ENCODE data around the gene CLN6. TPM values are rescaled to one million over a fixed set of nuclear protein-coding genes. Genes with fewer than 3 reads are reported as not detected.
"Not testable (repeated sequence)": the region's sequence is repeated elsewhere in the genome, so short reads cannot be mapped to it uniquely, and the experiment has no call there.

Gene CLN6
- total RNA-seq, 1 donor from 2014 or later, result 12.2 TPM

DNA sequence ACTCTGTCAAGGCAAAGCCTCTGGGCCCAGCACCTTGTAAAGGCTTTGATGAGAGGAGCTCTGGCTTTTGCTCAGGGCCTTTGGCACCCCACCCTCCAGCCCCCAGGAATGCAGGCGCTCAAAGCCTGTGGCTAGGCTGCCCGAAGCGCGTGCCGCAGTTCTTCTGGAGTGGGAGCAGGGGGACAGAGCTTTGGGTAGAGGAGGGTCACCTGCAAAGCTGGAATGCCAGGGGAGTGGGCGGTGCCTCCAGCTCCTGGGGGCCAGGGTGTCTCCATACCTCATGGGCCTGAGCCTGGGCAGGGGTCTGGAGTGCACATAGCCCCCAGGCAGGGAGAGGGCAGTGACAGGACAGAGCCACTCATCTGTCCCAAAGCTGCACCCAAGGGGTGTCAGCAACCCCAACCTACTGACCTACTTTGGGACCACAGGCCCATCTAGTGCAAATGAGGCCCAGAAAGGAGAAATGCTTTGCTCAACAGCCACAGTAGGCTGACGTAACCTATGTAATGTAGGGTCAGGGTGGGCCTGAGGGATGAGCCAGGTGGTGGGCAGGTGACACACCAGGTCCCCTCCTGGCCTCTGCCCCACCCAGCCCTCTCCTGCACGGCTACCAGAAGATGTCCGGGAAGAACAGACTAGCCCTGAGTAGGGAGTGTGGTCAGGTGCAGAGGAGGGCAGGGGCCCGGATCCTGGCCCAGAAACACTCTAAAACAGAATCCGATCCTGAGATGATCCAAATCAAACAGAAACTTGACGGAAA, 22.2 kb downstream of the CLN6 start:
- ATAC-seq (no peak), DNase-seq (ENCODE audit: low spot score) (peak; percentile 43)

DNA sequence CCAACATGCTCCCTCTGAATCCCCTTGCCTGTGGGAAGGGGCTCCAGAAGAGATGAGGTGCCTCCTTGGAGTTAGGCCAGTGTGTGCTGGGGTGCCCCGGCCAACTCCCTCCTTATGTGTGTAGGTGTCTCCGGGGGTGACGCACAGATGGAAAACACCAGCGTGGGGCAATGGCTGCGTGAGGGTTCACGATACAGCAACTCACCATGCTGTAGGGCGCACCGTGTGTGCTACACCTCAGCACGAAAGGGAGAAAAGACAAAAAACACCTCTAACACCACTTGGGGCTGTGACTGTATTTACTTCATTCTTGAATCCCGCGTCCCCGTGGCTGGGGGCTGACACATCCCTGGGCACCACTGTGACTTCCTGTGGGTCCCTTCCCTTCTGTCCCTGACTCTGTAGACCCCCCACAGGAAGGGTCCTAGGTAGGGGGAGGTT, 22.8 kb downstream of the CLN6 start:
- ATAC-seq (no peak), DNase-seq (ENCODE audit: low spot score) (peak; percentile 44)

DNA sequence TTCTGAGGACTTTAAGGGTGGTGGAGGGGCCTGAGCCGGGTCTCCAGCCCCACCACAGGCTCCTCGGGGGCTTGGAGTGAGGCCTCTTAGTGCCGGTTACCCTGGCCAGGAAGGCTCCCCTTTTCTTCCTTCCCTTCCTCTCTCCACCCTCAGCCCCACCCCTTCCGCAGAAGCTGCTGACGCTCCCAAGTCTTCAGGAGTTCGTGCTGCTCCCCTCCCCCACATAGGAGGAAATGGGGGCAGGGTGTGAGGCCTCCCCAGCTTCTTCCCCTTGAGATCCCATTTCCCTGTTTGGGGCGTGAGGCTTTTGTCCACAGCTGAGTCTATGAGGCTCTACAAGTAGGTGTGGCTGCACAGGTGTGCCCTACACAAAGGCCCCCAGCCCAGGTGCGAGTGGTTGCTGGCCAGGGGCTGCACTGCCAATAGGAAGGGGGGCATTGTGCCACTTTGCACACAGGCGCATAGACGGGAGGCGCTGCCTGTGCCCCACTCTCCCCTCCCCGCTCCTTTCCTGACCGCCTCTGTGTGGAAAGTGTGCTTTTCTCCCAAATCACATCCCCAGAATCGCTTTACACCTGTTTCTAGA, 23.5 kb downstream of the CLN6 start:
- ATAC-seq, result peak; percentile 36
- peak; percentile 59 for DNase-seq (ENCODE audit: low spot score)

DNA sequence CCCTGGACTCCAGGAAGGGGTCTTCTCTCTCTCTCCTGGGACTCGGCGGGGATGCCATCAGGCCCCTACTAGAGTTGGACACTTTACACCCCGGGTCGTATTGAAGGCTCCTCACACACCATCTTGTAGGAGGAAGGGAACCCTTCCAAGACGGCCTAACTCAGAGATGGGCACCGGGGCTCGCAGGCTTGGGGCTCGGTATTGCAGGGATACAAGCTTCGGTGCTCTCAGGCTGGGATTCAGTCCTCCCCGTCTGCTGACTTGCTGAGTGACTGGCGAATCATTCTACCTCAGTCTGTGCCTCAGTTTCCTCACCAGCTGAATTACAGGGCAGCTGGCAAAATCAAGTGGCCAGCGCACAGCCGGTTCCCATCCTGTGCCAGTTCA, 24.0 kb downstream of the CLN6 start:
- ATAC-seq, result no peak
- no peak for DNase-seq (ENCODE audit: low spot score)

DNA sequence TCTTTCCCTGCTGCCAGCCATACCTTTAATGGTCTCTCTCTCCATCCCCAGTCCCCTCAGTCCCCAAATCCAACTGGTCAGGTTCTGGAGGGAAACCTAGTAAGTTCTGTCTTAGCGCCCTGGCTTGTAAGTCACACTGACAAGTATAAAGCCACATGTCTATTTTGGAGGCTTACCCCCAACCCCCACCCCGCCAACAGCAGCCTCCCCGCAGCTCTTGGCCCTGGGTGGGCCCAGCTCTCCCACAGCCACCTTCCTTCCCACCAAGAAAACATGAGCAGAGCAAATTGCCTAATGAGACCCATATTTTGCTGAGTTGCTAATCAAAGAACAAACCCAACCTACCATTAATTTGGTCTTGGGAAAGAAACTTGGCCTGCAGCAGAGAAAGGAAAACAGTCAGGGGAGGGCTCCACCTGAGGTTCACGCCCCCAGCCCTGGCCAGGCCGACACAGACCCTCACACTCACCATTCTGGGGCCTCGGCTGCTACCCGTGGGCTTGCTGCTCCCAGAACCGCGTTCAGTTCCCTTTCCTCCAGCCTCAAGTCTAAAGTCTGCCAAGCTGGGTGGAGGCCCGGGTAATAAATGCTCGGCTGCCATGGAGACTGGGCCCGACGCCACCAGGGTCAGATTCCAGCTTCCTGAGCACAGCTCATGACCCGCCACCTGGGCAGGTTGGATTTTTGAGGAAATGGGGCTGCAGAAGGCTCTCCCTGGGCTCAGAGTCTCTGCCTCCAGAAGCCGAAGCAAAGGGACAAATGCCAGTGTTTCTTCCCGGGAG, 24.6 kb downstream of the CLN6 start, which contains the start of gene CALML4:
Gene CALML4 (minus strand): TSS at position 557 of the 782 bp plus-strand sequence. CDS start 85 bp downstream, at position 472.
- DNase-seq (ENCODE audit: low spot score), result peak; percentile 94
- peak; percentile 92 for ATAC-seq

DNA sequence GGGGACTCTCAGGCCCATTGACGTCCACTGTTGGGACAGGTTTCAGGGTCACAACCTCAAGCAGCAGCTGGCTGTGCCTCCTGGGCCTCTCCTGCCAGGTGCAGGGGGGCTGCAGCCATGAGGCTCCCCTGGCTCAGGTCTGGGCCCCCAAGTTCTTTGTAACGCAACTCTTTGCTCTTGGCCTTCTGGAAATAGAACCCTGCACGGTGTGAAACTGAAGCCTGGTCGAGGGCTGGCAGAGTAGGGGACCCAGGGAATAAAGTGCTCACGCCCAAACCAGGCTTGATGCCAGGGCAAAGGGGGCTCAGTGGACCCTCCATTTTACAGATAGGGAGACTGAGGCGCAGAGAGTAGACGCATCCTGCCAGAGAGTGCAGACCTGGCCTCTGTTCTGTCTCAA, 25.2 kb downstream of the CLN6 start:
- ATAC-seq, result no peak
- peak; percentile 47 for DNase-seq (ENCODE audit: low spot score)

DNA sequence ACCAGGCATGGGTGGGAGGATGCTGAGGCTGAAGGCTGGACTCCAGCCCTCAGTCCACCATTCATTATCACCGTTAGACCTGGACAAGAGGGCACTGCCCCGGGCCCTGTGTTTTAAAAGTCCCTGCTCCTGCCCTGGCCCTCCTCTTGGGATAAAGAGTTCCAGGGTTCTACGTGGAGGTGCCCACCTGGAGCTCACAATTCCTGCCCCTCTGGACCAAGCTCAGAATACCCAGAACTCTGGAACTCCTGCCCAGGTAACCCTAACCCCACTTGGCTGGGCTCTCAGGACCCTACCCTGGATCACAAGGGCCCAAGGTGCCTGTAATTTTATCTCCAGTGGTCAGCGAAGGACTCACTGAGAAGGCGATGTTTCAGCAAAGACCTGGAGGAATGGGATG, 25.6 kb downstream of the CLN6 start:
- ATAC-seq, result no peak
- DNase-seq (ENCODE audit: low spot score), result peak; percentile 42

DNA sequence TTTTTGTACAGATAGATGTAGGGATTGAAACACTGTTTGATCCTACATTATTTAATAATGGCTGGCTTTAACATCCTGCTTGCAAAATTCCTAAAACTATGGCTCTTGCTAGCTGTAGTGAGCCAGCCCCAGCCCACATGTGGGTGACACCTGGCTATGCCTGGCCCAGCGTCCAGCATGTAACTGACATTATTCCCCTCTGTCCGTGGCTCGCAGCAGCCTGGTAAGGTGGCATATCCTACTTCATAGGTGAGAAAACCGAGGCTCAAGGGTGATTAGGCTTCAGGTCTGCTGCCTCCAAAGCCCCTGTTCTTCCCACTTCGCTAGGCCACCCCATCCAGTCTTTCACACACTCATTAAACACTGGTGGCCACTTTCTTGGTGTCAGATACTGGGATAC, 26.0 kb downstream of the CLN6 start:
- no peak for DNase-seq (ENCODE audit: low spot score)
- ATAC-seq, result no peak

DNA sequence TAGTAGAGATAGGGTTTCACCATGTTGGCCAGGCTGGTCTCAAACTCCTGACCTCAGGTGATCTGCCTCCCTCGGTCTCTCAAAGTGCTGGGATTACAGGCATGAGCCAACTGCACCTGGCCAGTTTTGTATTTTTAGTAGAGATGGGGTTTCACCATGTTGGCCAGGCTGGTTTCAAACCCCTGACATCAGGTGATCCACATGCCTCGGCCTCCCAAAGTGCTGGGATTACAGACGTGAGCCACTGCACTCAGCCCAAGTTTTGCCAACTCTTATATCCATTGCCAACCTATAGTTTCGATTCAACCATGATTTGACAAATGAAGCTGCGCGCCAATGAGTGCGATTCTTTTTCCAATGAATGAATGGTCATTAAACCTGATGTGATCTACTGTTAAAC, 26.5 kb downstream of the CLN6 start:
- DNase-seq (ENCODE audit: low spot score); ATAC-seq: not testable (repeated sequence)

DNA sequence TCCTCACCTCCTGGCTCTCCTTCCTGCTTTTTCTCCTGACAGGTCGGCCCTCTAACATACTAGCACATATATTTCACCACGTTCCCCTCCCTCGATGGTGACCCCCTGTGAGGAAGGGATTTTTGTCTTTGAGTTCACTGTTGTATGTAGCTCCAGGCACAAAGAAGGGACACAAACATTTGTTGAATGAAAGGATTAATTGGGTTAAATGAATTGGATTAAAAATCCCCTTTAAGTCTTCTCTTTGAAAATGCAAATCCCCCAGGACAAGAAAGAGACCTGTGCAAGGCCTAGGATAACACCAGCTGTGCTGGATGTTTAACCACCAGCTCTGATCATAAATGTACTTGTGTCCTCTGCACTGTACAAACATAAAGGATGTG, 27.7 kb downstream of the CLN6 start:
- ATAC-seq (no peak), DNase-seq (ENCODE audit: low spot score) (no peak)

DNA sequence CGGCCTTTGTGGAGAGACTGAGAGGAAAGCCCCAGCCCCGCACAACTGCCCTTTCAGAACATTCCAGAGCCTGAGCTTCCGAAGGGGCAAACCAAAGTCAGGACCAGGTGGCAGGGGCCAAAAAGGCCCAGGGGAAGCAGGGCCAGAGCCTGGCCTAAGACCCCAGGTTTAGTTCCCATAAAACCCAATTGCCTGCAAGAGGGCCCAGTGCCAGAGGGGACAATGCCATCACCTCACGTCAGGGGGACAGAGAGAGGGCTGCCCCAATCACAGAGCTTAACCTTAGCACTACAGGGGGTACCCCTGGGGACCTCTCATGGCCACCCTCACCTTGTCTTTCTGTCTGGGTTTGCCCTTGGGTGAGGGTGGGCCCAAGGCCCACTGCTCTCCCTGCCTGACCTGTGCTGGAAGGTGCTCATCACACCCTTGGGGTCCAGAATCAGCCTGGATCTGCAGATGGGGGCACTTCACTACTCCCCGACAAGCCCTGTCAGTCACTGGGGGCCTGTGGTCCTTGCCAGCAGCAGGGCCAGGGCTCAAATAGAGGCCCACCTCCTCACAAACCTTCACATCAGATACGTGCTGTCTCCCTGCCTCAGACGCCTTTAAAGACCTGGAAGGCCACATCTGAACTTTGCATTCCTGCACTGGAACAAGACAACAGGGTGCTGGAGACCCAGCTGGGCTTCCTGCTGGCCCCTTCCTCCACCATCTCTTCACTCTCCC, 28.2 kb downstream of the CLN6 start:
- no peak for DNase-seq (ENCODE audit: low spot score)
- ATAC-seq, result no peak

DNA sequence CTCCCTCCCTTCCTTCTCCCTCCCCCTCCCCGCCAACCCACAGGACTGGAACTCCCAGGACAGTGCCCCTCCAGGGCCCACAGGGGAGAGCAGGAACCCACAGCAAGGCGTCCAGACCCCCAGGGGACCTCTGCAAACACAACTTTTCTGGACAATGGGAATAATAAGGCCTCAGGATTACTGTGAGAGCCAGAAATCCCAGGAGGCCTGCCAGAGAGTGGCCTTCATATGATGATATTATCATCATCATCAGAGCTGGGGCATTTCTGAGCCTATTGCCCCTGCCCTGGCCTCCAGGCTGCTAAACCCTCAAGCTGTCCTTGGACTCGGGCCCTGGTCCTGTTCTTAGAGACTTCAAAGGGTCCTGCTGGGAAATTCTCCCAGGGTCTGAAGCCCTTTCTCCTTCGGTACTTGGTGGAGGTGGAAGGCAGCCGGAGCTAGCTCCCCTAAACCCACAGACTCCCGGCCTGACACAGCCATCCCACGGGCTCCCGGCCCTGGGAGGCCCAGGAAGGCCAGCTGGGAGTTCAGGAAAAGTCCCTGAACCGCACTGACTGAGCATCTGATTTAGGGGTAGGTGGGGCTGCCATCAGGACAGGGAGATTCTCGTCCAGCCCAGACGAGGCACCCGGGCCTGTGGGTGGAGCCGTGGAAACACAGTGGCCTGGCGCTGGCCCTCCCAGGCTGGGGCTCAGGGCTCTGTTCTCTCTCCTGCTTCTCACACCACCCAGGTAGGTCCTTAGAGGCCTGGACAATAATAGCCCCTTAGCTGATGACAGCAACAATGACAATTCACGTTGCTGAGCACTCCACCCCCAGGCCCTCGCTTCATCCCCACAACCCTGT, 29.3 kb downstream of the CLN6 start:
- ATAC-seq, result no peak
- no peak for DNase-seq (ENCODE audit: low spot score)

DNA sequence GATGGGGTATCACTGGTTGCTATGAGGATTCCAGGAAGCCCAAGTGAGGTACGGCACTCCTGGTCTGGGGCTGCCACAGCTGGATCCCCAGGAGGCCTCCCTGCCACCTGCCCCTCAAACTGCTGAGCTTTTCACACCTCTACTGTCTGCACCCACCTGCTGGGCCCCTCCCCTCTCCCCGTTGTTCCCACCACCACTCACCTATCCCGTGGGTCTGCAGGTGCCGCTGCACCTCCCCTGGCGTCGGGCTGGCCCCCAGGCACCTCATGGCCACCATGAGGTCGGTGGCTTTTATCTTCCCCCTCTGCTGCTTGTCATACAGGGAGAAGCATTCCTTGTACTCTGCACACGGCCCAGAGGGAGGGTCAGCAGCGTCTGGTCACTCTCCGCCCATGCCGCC, 30.2 kb downstream of the CLN6 start:
- ATAC-seq (no peak), DNase-seq (ENCODE audit: low spot score) (no peak)

DNA sequence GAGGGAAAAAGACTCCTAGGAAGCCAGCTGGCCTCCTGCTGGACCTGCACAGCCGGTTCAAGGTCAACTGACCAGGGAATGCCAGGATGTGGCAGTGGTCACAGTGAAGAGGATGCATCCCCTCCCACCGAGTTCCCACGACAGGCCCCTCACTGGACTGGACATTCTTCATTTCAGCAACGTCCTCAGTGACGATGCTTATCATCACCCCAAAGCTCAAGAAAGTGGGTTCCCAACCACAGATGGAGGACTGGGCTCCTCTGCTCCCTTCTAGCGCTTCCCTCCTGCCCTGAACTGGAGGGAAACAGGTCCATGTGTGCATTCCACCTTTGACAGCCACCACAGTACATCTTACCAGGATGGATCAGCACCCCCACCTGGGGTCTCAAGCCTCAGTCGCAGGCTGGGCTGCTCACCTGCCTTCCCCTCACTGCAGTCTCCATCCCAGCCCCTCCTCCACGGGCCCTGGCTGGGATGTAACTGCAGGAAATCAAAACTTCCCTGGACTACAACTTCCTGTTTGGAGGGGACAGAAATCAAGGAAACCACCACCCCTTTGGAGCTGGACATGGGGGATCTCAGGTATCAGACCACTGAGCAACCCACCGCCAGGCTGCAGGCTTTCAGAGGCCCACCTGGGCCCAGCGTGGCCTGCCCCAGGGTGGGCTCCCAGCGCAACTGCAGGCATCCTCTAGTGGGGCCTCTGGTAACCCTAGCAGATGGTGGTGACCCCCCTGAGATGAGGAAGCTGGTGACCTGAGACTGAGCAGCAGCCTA, 31.7 kb downstream of the CLN6 start:
- DNase-seq (ENCODE audit: low spot score), result no peak
- no peak for ATAC-seq

DNA sequence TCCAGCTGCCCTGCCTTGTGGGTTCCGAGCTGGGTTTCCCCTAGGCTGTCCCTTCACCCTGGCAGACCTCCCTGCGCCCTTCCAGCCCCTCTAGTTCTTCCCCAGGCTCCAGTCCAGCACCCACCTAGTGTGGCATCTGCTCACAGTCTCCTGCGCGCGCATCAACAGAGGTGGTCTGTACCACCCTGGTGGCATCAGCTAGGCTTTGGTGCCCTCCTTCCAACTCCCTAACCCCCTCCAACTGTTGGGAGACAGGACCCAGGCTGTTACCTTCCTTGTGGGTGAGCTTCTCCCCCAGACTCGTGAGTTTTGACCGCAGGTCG, 32.4 kb downstream of the CLN6 start:
- ATAC-seq (no peak), DNase-seq (ENCODE audit: low spot score) (no peak)

DNA sequence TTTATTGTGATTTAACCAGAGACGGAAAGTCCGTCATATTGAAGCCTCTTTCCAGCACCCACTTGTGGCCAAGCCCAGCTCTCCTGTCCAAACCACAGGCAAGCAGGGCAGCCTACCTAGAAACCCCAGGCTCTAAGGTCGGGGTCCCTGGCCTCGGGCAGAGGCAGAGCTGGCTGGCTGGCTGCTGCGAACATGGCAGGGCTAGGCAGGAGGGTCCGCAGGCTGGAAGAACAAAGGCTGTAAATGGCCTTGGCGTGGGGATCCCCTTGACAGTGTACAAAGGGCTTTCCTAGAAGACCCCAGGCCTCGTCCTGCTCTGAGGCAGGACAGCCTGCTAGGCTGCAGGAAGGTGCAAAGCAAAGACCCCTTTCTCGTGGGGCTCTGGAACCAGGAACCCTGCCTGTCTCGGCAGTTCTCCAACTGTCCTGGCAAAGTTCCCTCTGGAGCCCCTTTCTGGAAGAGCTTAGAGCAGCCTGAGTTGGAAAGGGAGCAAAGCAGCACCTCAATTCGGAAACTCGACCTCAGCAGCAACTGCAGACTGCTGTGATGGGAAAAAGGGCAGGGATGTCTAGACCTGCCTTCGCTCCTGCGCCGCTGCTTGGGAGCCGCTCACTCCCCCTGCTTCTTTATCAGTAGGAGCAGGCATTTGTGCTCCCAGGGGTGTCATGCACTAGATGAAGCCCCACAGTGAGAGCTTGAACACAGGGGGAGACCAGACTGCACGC, 32.9 kb downstream of the CLN6 start:
- no peak for ATAC-seq
- no peak for DNase-seq (ENCODE audit: low spot score)

DNA sequence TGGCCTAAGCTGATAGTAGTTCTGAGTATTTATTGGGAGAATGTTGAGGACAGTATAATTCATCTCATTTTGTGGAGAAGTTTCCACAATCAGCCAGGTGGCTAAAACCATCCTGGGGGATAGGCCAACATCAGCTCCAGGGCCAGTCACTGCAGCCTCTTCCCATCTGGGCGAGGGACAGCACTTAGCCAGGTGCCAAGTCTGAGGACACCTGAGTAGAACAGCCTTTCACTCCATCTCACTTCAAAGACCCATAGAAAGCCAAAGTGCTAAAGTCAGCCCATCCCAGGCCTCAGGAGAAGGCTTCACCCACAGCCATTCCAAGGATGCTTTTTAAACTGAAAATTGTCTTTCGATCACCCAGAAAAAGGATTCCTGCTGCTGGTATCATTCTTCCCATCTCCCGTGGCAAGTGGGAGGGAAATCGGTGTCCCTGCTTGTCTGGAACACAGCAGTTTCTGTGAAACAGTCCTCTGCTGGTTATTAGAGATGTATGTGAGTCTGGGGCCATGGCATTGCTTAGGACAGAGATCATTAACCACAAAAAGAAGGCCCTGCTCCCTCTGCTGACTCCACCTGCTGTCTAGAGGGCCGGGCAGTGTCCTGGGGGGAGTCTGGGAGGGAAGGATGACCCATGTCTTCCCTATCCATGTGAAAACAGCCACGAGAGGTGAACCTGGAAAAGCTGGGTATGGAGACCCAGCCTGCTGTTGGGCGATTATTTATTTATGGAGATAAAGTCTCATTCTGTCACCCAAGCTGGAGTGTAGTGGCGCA, 34.0 kb downstream of the CLN6 start:
- ATAC-seq (no peak), DNase-seq (ENCODE audit: low spot score) (no peak)

DNA sequence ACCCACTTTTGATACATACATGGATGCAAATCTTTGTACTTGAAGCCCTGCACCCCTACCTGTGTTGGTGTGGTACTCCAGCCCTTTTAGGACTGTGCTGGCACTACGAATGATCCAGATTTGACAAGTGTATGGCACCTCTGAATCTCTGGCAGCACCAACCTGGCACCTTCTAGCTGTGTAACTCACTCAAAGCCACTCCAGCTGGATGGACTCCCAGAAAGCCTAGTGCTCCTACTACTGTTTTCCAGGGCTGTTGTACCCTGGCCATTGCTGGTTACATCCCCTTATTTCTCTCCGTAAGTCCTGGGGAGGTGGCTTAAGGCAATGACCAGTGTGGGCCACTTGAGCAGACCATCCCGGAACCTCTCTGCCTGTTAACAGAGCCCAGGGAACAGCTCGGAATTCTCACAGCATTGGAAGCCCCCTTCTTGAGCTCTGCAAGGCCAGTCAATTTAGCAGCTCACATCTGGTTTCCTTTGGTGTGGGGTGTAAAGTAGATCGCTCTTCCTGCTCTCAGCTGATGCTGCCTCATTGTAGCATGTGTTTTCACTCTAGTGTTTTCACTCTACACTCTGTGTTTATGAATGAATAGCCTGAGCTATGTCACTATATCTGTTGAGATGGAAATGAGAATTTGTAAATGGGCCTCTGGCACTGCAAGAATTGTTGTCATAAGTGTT, 36.6 kb downstream of the CLN6 start:
- peak; percentile 74 for ATAC-seq

More for the DNA sequence above, 36.6 kb downstream of the CLN6 start:
- peak; percentile 67 for DNase-seq (ENCODE audit: low spot score)

Measured in left lobe of liver (tissue), 2 donors.